Cardiac fibroblast (primary cell): Measurements from ENCODE around the gene CACNA1S.

Experiments used
- DNase-seq, 2 donors: peaks; one replicate each; pipeline versions ENCODE4 v3.0.0 to v3.0.0-alpha.2; 2010; ENCODE audit warnings: low read depth in 2 of 2
- H3K4me3 ChIP-seq, 2 donors: replicated peaks in 1 of 2; 1 replicate in 1 of 2; 2 replicates in 1 of 2; pipeline ENCODE4 v1.5.1; 2011; ENCODE audit warnings: low read depth in 2 of 2, low read length in 2 of 2, mild to moderate bottlenecking in 2 of 2, moderate library complexity in 1 of 2
- TF ChIP-seq, protein P1 (sequence below): IDR thresholded peaks from one replicate; pipeline ENCODE4 v1.5.1; 2011; ENCODE audit warnings: low read depth, mild to moderate bottlenecking, low read length, inconsistent platforms

The CACNA1S gene

DNA sequence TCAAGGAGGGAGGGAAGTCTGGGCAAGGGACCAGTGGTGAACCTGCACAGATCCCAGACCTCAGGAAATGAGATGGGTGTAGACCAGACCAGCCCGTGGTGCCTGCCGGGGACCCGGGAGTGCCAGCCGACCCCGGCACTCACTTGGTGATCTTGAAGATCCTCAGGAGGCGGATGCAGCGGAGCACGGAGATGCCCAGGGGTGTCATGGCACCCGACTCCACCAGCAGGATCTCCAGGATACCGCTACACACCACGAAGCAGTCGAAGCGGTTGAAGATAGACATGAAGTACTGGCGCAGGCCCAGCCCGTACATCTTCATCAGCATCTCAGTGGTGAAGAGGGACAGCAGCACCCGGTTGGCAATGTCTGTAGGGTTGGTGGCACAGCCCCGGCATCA lies 34.5 kb downstream of the CACNA1S start:
- TF ChIP-seq, protein P1, sequence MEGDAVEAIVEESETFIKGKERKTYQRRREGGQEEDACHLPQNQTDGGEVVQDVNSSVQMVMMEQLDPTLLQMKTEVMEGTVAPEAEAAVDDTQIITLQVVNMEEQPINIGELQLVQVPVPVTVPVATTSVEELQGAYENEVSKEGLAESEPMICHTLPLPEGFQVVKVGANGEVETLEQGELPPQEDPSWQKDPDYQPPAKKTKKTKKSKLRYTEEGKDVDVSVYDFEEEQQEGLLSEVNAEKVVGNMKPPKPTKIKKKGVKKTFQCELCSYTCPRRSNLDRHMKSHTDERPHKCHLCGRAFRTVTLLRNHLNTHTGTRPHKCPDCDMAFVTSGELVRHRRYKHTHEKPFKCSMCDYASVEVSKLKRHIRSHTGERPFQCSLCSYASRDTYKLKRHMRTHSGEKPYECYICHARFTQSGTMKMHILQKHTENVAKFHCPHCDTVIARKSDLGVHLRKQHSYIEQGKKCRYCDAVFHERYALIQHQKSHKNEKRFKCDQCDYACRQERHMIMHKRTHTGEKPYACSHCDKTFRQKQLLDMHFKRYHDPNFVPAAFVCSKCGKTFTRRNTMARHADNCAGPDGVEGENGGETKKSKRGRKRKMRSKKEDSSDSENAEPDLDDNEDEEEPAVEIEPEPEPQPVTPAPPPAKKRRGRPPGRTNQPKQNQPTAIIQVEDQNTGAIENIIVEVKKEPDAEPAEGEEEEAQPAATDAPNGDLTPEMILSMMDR, result no peak
- no peak for DNase-seq
- no peak overlapping the region for H3K4me3 ChIP-seq

DNA sequence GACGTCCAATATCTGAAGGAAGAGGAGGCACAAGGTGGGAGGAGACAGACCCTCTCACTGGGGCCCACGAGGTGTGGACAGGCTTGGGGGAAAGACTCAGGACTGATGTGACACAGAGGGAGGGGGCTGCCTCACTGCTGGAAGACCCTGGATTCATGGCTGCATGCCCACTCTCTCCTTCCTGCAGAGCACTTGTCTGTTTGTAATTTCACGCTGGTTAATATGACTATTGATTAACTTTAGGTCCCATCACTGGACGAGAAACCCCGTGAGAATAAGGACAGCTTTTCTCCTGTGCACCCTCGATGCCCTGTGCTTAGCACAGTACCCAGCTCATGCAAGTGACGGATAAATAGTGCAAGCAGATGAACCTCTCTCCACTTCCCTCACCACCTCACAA lies 35.1 kb downstream of the CACNA1S start:
- TF ChIP-seq, protein P1, result no peak
- DNase-seq, result no peak
- H3K4me3 ChIP-seq, result no peak overlapping the region

DNA sequence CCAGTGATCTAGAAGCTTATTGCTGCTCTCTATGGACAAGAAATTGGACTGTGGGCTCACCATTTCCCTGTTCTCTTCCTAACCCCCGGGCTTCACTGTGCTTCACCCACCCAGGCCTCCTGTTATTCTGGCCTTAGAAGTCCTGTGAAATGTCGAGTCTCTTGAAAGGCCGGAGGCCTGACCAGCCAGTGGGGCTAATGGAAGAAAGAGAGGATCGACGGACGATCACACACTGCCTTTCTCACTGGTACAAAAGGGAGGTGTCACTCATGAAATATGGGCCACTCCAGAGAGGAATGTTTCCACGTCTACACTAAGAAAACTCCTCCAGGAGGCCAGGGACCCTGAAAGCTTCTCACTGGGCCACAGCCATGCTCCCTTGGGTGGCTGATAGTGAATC lies 36.1 kb downstream of the CACNA1S start:
- H3K4me3 ChIP-seq, result no peak overlapping the region
- DNase-seq, result no peak
- TF ChIP-seq, protein P1, result no peak

DNA sequence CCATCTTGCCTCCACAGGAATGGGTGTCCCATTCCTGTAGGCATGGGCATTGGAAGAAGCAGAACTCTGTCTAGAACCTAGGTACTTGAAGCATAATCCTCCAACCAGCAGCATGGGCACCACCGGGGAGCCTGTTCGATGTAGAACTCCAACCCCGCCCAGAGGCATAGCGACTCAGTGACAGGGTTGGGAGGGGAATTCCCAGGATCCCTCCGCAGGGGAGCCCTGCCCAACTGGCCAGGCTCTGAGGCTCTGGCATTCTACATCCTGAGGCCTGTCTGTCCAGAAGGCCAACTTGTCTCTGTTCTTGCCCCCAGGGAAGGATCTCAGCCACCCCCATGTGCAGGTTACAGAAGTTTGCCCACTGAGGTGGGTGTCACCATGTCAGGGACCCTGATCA lies 38.2 kb downstream of the CACNA1S start:
- TF ChIP-seq, protein P1, result no peak
- no peak overlapping the region for H3K4me3 ChIP-seq
- DNase-seq, result no peak

DNA sequence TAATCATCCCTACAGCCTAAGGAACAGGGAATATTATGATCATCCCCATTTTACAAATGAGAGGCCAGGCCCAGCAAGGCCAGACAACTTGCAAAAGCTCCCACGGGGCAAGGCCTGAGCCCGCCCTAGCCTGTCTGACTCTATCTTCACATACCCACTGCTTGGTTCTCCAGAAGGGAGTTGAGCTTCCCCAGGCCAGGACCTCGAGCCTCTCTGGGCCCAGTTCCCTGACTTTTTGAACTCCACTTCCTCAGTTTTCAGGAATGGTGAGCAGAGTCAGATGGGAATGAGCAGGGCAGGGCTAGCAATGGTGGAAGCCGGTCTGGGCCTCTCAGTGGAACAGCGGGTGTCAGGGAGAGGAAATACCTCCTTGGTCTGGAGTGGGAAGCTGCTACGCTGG lies 39.3 kb downstream of the CACNA1S start:
- no peak for DNase-seq
- TF ChIP-seq, protein P1, result no peak
- no peak overlapping the region for H3K4me3 ChIP-seq

DNA sequence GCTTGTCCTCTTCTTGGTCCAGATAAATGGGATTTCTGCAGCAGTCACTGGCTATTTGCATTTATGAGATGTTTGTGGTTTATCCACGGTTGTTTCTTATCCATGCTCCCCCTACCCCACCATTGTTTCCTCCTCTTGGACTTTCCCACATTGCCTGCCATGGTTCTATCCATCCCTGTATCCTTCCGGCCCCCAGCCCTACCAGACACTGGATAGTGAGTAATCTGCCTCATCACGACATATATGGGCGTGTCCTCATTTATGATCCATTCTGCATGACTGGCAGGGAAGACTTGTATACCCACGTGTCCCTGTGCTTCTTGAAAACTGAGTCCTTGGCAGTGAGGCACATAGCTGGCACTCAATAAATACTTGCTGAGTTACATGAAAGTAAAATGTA lies 40.1 kb downstream of the CACNA1S start:
- no peak overlapping the region for H3K4me3 ChIP-seq
- TF ChIP-seq, protein P1, result no peak
- peak in 1 of 2 donors; percentile 15 for DNase-seq

DNA sequence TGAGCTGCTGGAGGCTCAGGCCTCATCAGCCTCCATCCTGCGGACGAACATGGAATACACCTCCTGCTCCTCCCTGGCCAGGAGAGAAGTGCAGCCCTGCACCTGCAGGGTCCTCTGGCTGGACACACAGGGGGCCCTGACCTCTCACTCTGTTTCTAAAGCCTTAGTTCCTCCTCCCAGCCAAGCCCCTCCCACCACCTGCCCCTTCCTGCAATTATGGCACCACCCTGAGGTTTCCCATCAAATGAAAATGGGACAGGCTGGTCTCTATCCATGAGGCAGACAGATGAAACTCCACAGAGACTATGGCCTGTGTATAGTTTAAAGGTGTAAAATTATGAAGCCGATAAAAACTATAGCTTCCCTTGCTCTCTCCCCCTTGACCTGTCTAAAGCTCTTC lies 42.6 kb downstream of the CACNA1S start:
- no peak overlapping the region for H3K4me3 ChIP-seq
- DNase-seq, result no peak
- TF ChIP-seq, protein P1, result no peak
